IMR-90 (cell line): ENCODE results near the gene FOXN4. TPM values are rescaled to one million over a fixed set of nuclear protein-coding genes. Genes with fewer than 3 reads are reported as not detected.

Experiments used
- ATAC-seq: fragments of 200-7000 bp; cut with Tn5 transposase; 2 replicates; pipeline ENCODE4 v1.9.1; 2020; ENCODE audit warnings: low read depth, mild to moderate bottlenecking, moderate library complexity
- BruUV-seq: library from RNA; stranded (reverse); fragments of 400-500 nt; replicated peaks from 2 replicates; lab custom pipeline; 2021; lab: Mats Ljungman, UMichigan
- CTCF ChIA-PET: fragments of 300-600 bp; formaldehyde crosslinking; extraction: SDS; loops from one replicate; lab custom pipeline; 2021; ENCODE audit warnings: antibody characterized with exemption; lab: Yijun Ruan, JAX
- POLR2A ChIA-PET: fragments of 300-600 bp; sonication (Branson Sonifier 250); formaldehyde crosslinking; loops from one replicate; lab custom pipeline; 2022; ENCODE audit warnings: antibody characterized with exemption; ENCODE audit not compliant: unreplicated experiment; lab: Charles Lee
- DNase-seq: peaks from one replicate; pipeline ENCODE4 v3.0.0; 2013
- H2AFZ ChIP-seq: replicated peaks from 2 replicates; pipeline ENCODE3; 2013; ENCODE audit warnings: low read length, mild to moderate bottlenecking; ENCODE audit not compliant: poor library complexity
- H2AK5ac ChIP-seq: 2 replicates; pipeline ENCODE4 v1.6.1; 2013; ENCODE audit warnings: low read depth, low read length, inconsistent platforms
- H2AK9ac ChIP-seq: replicated peaks from 2 replicates; pipeline ENCODE3; 2013; ENCODE audit warnings: mild to moderate bottlenecking, low read depth, low read length, moderate library complexity; ENCODE audit not compliant: poor library complexity
- H2BK120ac ChIP-seq: 2 replicates; pipeline ENCODE4 v1.6.1; 2013; ENCODE audit warnings: low read depth, low read length, inconsistent platforms
- H2BK15ac ChIP-seq: 3 replicates; pipeline ENCODE4 v1.6.1; 2013; ENCODE audit warnings: low read depth, low read length, inconsistent platforms
- H2BK20ac ChIP-seq: 2 replicates; pipeline ENCODE4 v1.6.1; 2013; ENCODE audit warnings: low read depth, mild to moderate bottlenecking, inconsistent platforms, low read length, moderate library complexity
- H2BK5ac ChIP-seq: 2 replicates; pipeline ENCODE4 v1.6.1; 2013; ENCODE audit warnings: mild to moderate bottlenecking, low read depth, low read length, inconsistent platforms; ENCODE audit not compliant: poor library complexity, severe bottlenecking
- H3K14ac ChIP-seq: replicated peaks from 2 replicates; pipeline ENCODE4 v1.6.1; 2013; ENCODE audit warnings: low read depth, low read length, inconsistent platforms
- H3K18ac ChIP-seq: 2 replicates; pipeline ENCODE4 v1.6.1; 2013; ENCODE audit warnings: low read depth, low read length, control low read depth
- H3K23ac ChIP-seq: 2 replicates; pipeline ENCODE4 v1.6.1; 2013; ENCODE audit warnings: low read depth, low read length, inconsistent platforms
- H3K27ac ChIP-seq: 2 replicates; pipeline ENCODE4 v1.5.1; 2013; ENCODE audit warnings: mild to moderate bottlenecking, control low read depth, low read length; ENCODE audit not compliant: insufficient read depth
- H3K27me3 ChIP-seq: 2 replicates; pipeline ENCODE4 v1.6.1; 2013; ENCODE audit warnings: low read length; ENCODE audit not compliant: control insufficient read depth, insufficient read depth
- H3K36me3 ChIP-seq: 2 replicates; pipeline ENCODE4 v1.6.1; 2013; ENCODE audit warnings: low read length, mixed read lengths; ENCODE audit not compliant: control insufficient read depth, insufficient read depth
- H3K4ac ChIP-seq: 2 replicates; pipeline ENCODE4 v1.6.1; 2013; ENCODE audit warnings: low read depth, low read length, inconsistent platforms
- H3K4me1 ChIP-seq: 2 replicates; pipeline ENCODE4 v1.6.1; 2013; ENCODE audit warnings: low read length, mixed read lengths; ENCODE audit not compliant: control insufficient read depth, insufficient read depth
- H3K4me2 ChIP-seq: 2 replicates; pipeline ENCODE4 v1.6.1; 2013; ENCODE audit warnings: low read depth, mild to moderate bottlenecking, control low read depth, low read length, moderate library complexity
- H3K4me3 ChIP-seq: 2 replicates; pipeline ENCODE4 v1.5.1; 2013; ENCODE audit warnings: low read depth, mild to moderate bottlenecking, control low read depth, low read length, moderate library complexity; ENCODE audit not compliant: insufficient read depth
- H3K56ac ChIP-seq: 2 replicates; pipeline ENCODE4 v1.6.1; 2013; ENCODE audit warnings: low read length, inconsistent platforms; ENCODE audit not compliant: insufficient read depth; ENCODE audit errors: extremely low read depth
- H3K79me1 ChIP-seq, 2 experiments: 2 replicates each; pipeline ENCODE4 v1.6.1; 2013; ENCODE audit warnings: low read length in 2 of 2, inconsistent platforms in 1 of 2, low read depth in 1 of 2
- H3K9ac ChIP-seq: 2 replicates; pipeline ENCODE4 v1.6.1; 2013; ENCODE audit warnings: low read depth, low read length, control low read depth
- H3K9me1 ChIP-seq: 2 replicates; pipeline ENCODE4 v1.6.1; 2013; ENCODE audit warnings: low read length, inconsistent platforms; ENCODE audit not compliant: insufficient read depth
- H3K9me3 ChIP-seq: 2 replicates; pipeline ENCODE4 v1.6.1; 2013; ENCODE audit warnings: low read length; ENCODE audit not compliant: control insufficient read depth, insufficient read depth
- H4K20me1 ChIP-seq: 2 replicates; pipeline ENCODE4 v1.6.1; 2013; ENCODE audit warnings: low read length, inconsistent platforms; ENCODE audit not compliant: insufficient read depth
- H4K5ac ChIP-seq: 2 replicates; pipeline ENCODE4 v1.6.1; 2013; ENCODE audit warnings: mild to moderate bottlenecking, low read depth, low read length, control low read depth
- H4K8ac ChIP-seq, 2 experiments: 2 replicates each; pipeline ENCODE4 v1.6.1; 2013; ENCODE audit warnings: low read depth in 2 of 2, low read length in 2 of 2, control low read depth in 1 of 2, inconsistent platforms in 1 of 2
- H4K91ac ChIP-seq: 2 replicates; pipeline ENCODE4 v1.6.1; 2013; ENCODE audit warnings: low read depth, low read length, inconsistent platforms; ENCODE audit not compliant: insufficient read depth
- BHLHE40 ChIP-seq: fragments of 150-350 bp; IDR thresholded peaks from 2 replicates; pipeline ENCODE4 v1.6.1; 2016; ENCODE audit warnings: mild to moderate bottlenecking, low read depth, low read length
- CEBPB ChIP-seq: IDR thresholded peaks from 2 replicates; pipeline ENCODE4 v1.6.1; 2012; ENCODE audit warnings: low read depth, low read length, improper control_type of control experiment
- CHD1 ChIP-seq: IDR thresholded peaks from 2 replicates; pipeline ENCODE4 v1.6.1; 2012; ENCODE audit warnings: low read depth, low read length, improper control_type of control experiment
- FOS ChIP-seq: fragments of 150-350 bp; IDR thresholded peaks from 2 replicates; pipeline ENCODE4 v1.6.1; 2016; ENCODE audit warnings: low read depth, low read length
- MAFK ChIP-seq: IDR thresholded peaks from 2 replicates; pipeline ENCODE4 v1.6.1; 2012; ENCODE audit warnings: low read depth, low read length, improper control_type of control experiment
- MAZ ChIP-seq: IDR thresholded peaks from 2 replicates; pipeline ENCODE4 v1.6.1; 2012; ENCODE audit warnings: low read depth, mild to moderate bottlenecking, low read length, improper control_type of control experiment, moderate library complexity, borderline replicate concordance
- NFE2L2 ChIP-seq: fragments of 150-350 bp; IDR thresholded peaks from 2 replicates; pipeline ENCODE4 v1.6.1; 2016; ENCODE audit warnings: low read depth, mild to moderate bottlenecking, low read length
- POLR2A ChIP-seq: IDR thresholded peaks from 2 replicates; pipeline ENCODE4 v1.6.1; 2012; ENCODE audit warnings: mild to moderate bottlenecking, low read depth, low read length
- RAD21 ChIP-seq: IDR thresholded peaks from 2 replicates; pipeline ENCODE4 v1.6.1; 2012; ENCODE audit warnings: low read length, improper control_type of control experiment
- RCOR1 ChIP-seq: IDR thresholded peaks from 2 replicates; pipeline ENCODE4 v1.6.1; 2012; ENCODE audit warnings: mild to moderate bottlenecking, low read length, improper control_type of control experiment; ENCODE audit not compliant: insufficient replicate concordance
- RFX5 ChIP-seq: IDR thresholded peaks from 2 replicates; pipeline ENCODE4 v1.8.0; 2012; ENCODE audit warnings: low read depth, mild to moderate bottlenecking, low read length, moderate library complexity
- SMC3 ChIP-seq: fragments of 150-350 bp; IDR thresholded peaks from 2 replicates; pipeline ENCODE4 v1.6.1; 2016; ENCODE audit warnings: low read depth, mild to moderate bottlenecking, antibody characterized with exemption, low read length, moderate library complexity
- WGBS, 2 experiments: methylation state at CpG; one replicate each; pipeline versions ENCODE4 v1.1.5 to v1.1.7; 2013; ENCODE audit warnings: missing lambda C conversion rate in 2 of 2; ENCODE audit not compliant: insufficient read length in 1 of 2; ENCODE audit errors: extremely low coverage in 2 of 2; 5-methylcytosine and 5-hydroxymethylcytosine counted together
- dilution Hi-C: fragments of 300-500 bp; cut with HindIII; formaldehyde crosslinking; loops from one replicate; pipeline ENCODE4 v1.14.3; 2018; ENCODE audit warnings: low sequenced_read_pairs; ENCODE audit not compliant: unreplicated experiment
- in situ Hi-C: fragments of 300-500 bp; cut with MboI; formaldehyde crosslinking; loops from 3 replicates; pipeline ENCODE4 v1.14.3; 2019; ENCODE audit warnings: low sequenced_read_pairs, inconsistent platforms, mixed read lengths
- intact Hi-C: fragments of 100-400 bp; cut with micrococcal nuclease; formaldehyde crosslinking; loops from 2 replicates; pipeline ENCODE4 v1.10.0; 2022
- polyA plus RNA-seq, 3 experiments: library from polyadenylated mRNA; depleted of rRNA; stranded (reverse); fragments of >200 nt; gene quantifications; 2 replicates each; pipeline ENCODE4 v1.2.3, GENCODE V29; 2012; ENCODE audit warnings: low replicate concordance in 1 of 3
- total RNA-seq: library from RNA; depleted of rRNA; stranded (reverse); fragments of >200 nt; gene quantifications from 2 replicates; pipeline ENCODE4 v1.2.3, GENCODE V29; 2012
- TF ChIP-seq, protein P1 (sequence below): fragments of 150-350 bp; IDR thresholded peaks from 2 replicates; pipeline ENCODE4 v1.6.1; 2016; ENCODE audit warnings: low read depth, mild to moderate bottlenecking, low read length, moderate library complexity, borderline replicate concordance
- TF ChIP-seq, protein P2 (sequence below): conservative IDR thresholded peaks from 2 replicates; pipeline ENCODE4 v1.5.1; 2012; ENCODE audit warnings: mild to moderate bottlenecking, low read depth, low read length, improper control_type of control experiment

FOXN4 gene
- total and polyA plus RNA-seq, 2 of the 4 experiments (the other 2 are of a cell fraction): not detected

DNA sequence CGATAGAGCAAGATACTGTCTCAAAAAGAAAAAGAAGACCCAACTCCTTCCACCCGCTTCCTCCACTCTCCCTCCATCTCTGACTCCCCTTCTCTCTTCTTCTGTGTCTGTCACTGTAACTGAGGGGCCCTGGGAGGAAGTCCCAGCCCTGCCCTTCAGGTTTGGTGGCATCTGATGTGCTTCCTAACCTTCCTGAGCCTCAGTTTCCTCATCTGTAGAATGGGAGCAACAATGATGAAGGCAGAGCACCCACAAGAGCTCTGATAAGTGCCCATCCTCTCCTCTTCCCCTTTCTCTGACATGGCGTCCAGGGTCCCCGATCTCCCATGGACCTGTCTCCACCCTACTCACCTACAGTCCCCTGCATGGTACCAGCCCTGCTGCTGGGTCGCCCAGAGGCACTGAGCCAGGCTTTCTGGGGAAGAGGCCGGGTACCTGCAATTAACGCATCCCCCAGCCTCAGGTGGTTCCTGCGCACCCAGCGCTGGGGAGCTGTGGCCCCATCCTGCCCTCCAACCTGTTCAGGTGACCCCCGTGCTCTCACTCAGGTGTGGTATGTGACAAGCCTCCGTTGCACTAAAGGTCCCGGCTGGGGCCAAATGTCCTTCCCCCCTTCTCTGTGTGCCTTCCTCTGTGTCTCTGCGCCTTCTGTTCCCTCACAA lies 13.2 kb downstream of the FOXN4 start:
- H3K9me3 ChIP-seq: no peaks in the 10 kb centered on the region
- ChIA-PET POLR2A (no interaction called here), CTCF (no interaction called here)
- dilution Hi-C loops (no loop called here), intact Hi-C loops (no loop called here), in situ Hi-C loops (no loop called here)
- H2AK9ac ChIP-seq: no peak overlapping the region
- no peak overlapping the region for H3K27ac ChIP-seq
- DNase-seq: no peak
- H3K4me1 ChIP-seq: no peaks in the 10 kb centered on the region
- ATAC-seq: no peak
- no peaks in the 10 kb centered on the region for H4K20me1 ChIP-seq
- no peak overlapping the region for H2AK5ac ChIP-seq
- H3K9me1 ChIP-seq: no peaks in the 10 kb centered on the region
- H4K8ac ChIP-seq: no peak overlapping the region
- H2BK5ac ChIP-seq: no peak overlapping the region
- BruUV-seq: no TSS peak
- no peak overlapping the region for H4K91ac ChIP-seq
- no peak overlapping the region for H3K4ac ChIP-seq
- no peak overlapping the region for H3K4me2 ChIP-seq
- 60% methylated on average over 6 of the region's 13 CpGs; no CpG with 5 or more reads in 1 of the 2 experiments for WGBS, 2 experiments
- H3K36me3 ChIP-seq: no peaks in the 10 kb centered on the region
- no peak overlapping the region for H3K18ac ChIP-seq
- no peak for TF ChIP-seq CHD1
- TF ChIP-seq, protein P1, sequence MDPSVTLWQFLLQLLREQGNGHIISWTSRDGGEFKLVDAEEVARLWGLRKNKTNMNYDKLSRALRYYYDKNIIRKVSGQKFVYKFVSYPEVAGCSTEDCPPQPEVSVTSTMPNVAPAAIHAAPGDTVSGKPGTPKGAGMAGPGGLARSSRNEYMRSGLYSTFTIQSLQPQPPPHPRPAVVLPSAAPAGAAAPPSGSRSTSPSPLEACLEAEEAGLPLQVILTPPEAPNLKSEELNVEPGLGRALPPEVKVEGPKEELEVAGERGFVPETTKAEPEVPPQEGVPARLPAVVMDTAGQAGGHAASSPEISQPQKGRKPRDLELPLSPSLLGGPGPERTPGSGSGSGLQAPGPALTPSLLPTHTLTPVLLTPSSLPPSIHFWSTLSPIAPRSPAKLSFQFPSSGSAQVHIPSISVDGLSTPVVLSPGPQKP: no peak
- no peak for TF ChIP-seq FOS
- TF ChIP-seq, protein P2, sequence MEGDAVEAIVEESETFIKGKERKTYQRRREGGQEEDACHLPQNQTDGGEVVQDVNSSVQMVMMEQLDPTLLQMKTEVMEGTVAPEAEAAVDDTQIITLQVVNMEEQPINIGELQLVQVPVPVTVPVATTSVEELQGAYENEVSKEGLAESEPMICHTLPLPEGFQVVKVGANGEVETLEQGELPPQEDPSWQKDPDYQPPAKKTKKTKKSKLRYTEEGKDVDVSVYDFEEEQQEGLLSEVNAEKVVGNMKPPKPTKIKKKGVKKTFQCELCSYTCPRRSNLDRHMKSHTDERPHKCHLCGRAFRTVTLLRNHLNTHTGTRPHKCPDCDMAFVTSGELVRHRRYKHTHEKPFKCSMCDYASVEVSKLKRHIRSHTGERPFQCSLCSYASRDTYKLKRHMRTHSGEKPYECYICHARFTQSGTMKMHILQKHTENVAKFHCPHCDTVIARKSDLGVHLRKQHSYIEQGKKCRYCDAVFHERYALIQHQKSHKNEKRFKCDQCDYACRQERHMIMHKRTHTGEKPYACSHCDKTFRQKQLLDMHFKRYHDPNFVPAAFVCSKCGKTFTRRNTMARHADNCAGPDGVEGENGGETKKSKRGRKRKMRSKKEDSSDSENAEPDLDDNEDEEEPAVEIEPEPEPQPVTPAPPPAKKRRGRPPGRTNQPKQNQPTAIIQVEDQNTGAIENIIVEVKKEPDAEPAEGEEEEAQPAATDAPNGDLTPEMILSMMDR: no peak
- TF ChIP-seq RFX5: no peak
- TF ChIP-seq MAFK: no peak
- TF ChIP-seq POLR2A: no peak
- TF ChIP-seq CEBPB: no peak
- no peak for TF ChIP-seq RCOR1
- TF ChIP-seq RAD21: no peak
- no peak for TF ChIP-seq NFE2L2
- no peak for TF ChIP-seq MAZ
- no peak for TF ChIP-seq BHLHE40
- no peak for TF ChIP-seq SMC3
- no peak overlapping the region for H3K4me3 ChIP-seq
- H3K14ac ChIP-seq: no peak overlapping the region
- no peak overlapping the region for H4K5ac ChIP-seq
- peaks cover 9% of the 10 kb centered on the region; the same call in 1 of the 2 replicates for H3K27me3 ChIP-seq
- H2BK15ac ChIP-seq: no peak overlapping the region
- H3K9ac ChIP-seq: no peak overlapping the region
- no peak overlapping the region for H3K56ac ChIP-seq
- H3K79me1 ChIP-seq: no peaks in the 10 kb centered on the region
- H2AFZ ChIP-seq: no peak overlapping the region
- no peak overlapping the region for H2BK20ac ChIP-seq
- H3K23ac ChIP-seq: no peak overlapping the region
- no peak overlapping the region for H2BK120ac ChIP-seq
